NCI-H2081 treated with DMSO at 0.1 percent for 48 hours (cell line): ENCODE data around the gene KHK.

ENCODE experiments used
- DNase-seq: peaks from one replicate; lab custom pipeline; 2025; lab: John Stamatoyannopoulos, UW

Gene KHK

GRCh38 chr2:27082773-27083409 is 3.7 kb upstream of the KHK start:
- no peak for DNase-seq

GRCh38 chr2:27083410-27084296 is 2.9 kb upstream of the KHK start:
- no peak for DNase-seq

GRCh38 chr2:27084297-27085061 is 2.1 kb upstream of the KHK start:
- DNase-seq: no peak

GRCh38 chr2:27085062-27085672 is 1.4 kb upstream of the KHK start:
- DNase-seq: no peak

GRCh38 chr2:27085673-27086089 is 891 bp upstream of the KHK start:
- DNase-seq: no peak

GRCh38 chr2:27086090-27086723 is 365 bp upstream of the KHK start:
- peak; percentile 79 for DNase-seq

GRCh38 chr2:27087823-27088410 is 1.3 kb downstream of the KHK start:
- no peak for DNase-seq

GRCh38 chr2:27088634-27089033 is 2.1 kb downstream of the KHK start:
- no peak for DNase-seq

GRCh38 chr2:27089111-27089954 is 2.8 kb downstream of the KHK start:
- no peak for DNase-seq

- no peak for DNase-seq
Observed at GRCh38 chr2:27091746-27092695, 5.4 kb downstream of the KHK start.

- no peak for DNase-seq
Observed at GRCh38 chr2:27092696-27093429, 6.3 kb downstream of the KHK start.

GRCh38 chr2:27093430-27094352 is 7.1 kb downstream of the KHK start:
- no peak for DNase-seq

- DNase-seq: no peak
Observed at GRCh38 chr2:27094353-27094984, 7.9 kb downstream of the KHK start.

GRCh38 chr2:27095427-27095744 is 8.8 kb downstream of the KHK start:
- DNase-seq: no peak

GRCh38 chr2:27095745-27096651 is 9.4 kb downstream of the KHK start:
- DNase-seq: no peak

- no peak for DNase-seq
Observed at GRCh38 chr2:27096748-27097297, 10.3 kb downstream of the KHK start.
